GM10266 (cell line): Measurements from ENCODE around the gene RUBCN.

Source experiments
- DNase-seq: peaks from one replicate; pipeline ENCODE4 v3.0.0; 2012; ENCODE audit errors: extremely low spot score
- TF ChIP-seq, protein P1 (sequence below): IDR thresholded peaks from 2 replicates; pipeline ENCODE4 v1.5.1; 2012; ENCODE audit warnings: mild to moderate bottlenecking, low read depth; ENCODE audit not compliant: control insufficient read depth, insufficient read depth; ENCODE audit errors: missing control alignments

Gene RUBCN

GRCh38 chr3:197753263-197753662 is 16.6 kb upstream of the RUBCN start:
- TF ChIP-seq, protein P1, sequence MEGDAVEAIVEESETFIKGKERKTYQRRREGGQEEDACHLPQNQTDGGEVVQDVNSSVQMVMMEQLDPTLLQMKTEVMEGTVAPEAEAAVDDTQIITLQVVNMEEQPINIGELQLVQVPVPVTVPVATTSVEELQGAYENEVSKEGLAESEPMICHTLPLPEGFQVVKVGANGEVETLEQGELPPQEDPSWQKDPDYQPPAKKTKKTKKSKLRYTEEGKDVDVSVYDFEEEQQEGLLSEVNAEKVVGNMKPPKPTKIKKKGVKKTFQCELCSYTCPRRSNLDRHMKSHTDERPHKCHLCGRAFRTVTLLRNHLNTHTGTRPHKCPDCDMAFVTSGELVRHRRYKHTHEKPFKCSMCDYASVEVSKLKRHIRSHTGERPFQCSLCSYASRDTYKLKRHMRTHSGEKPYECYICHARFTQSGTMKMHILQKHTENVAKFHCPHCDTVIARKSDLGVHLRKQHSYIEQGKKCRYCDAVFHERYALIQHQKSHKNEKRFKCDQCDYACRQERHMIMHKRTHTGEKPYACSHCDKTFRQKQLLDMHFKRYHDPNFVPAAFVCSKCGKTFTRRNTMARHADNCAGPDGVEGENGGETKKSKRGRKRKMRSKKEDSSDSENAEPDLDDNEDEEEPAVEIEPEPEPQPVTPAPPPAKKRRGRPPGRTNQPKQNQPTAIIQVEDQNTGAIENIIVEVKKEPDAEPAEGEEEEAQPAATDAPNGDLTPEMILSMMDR, result no peak

DNA sequence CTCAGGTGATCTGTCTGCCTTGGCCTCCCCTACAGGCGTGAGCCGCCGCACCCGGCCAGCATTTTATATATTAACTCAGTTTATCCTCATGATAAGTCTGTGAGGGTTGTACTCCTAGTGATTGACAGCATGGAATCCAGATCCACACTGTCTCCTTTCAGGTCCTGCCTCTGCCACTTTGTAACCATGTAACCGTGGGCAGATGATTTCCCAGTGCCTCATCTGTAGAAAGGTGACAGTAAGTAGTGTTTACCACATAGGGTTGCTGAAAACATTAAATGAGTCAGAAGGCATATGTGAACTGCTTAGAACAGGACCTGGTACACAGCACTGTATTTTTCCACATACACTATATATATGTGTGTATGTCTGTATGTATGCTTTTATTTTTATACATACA is 15.4 kb upstream of the RUBCN start:
- TF ChIP-seq, protein P1, result no peak

More at GRCh38 chr3:197753263-197753662, 16.6 kb upstream of the RUBCN start:
- DNase-seq, result peak; percentile 32

DNA sequence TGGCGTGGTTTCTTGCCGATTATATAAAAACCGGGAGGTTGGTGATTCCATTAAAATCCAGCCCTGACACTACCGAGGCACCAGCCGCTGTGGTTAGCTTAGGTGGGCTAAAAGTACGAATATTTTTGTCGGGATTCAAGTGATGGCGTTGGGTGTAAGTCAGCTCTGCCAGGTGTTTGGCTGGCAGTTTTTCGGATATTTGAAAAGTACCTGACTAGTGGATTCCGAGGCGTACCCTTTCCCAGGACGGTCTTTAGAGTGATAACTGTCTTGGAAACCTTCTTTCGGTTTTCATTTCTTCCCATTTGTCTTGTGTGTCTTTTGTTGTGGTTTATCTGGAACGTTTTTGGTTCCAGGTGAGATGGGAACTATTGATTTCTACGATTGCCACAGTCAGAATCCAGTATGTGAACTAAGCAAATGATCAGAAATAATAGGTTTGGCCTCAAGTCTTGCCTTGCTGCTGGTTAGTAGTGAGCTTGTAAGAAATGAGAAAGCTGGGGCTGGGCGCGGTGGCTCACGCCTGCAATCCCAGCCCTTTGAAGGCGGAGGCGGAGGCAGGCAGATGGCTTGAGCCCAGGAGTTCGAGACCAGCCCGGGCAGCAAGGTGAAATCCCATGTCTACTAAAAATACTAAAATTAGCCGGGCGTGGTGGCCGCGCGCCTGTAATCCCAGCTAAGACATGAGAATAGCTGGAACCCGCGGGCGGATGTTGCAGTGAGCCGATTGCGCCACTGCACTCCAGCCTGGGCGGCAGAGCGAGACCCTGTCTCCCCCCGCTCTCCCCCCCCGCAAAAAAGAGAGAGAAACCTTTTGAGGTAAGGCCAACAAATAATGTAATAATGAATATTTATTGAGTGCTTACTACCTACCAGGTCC is 14.4 kb upstream of the RUBCN start:
- no peak for DNase-seq
- TF ChIP-seq, protein P1, result no peak

More for the DNA sequence above, 15.4 kb upstream of the RUBCN start:
- DNase-seq, result no peak

GRCh38 chr3:197750396-197750831 is 13.7 kb upstream of the RUBCN start:
- TF ChIP-seq, protein P1, result peak; percentile 21
- peak; percentile 88 for DNase-seq

GRCh38 chr3:197749601-197750395 is 13.1 kb upstream of the RUBCN start, which contains the start of gene FYTTD1:
FYTTD1 (plus strand) TSS chr3:197749883; CDS start chr3:197749972, 89 bp downstream.
- TF ChIP-seq, protein P1, result peak; percentile 97
- peak; percentile 96 for DNase-seq

GRCh38 chr3:197749315-197749600 is 12.6 kb upstream of the RUBCN start:
- DNase-seq, result peak; percentile 81
- TF ChIP-seq, protein P1, result no peak

- peak; percentile 20 for DNase-seq
- TF ChIP-seq, protein P1, result no peak
Measured at GRCh38 chr3:197748597-197749314, 12.1 kb upstream of the RUBCN start.
